Renal cortical epithelial cell (primary cell): ENCODE measurements around the gene NOVA2. TPM values are rescaled to one million over a fixed set of nuclear protein-coding genes. Genes with fewer than 3 reads are reported as not detected.

Experiments
- DNase-seq: peaks from one replicate; pipeline ENCODE4 v3.0.0-alpha.2; 2011; ENCODE audit warnings: low read depth
- total RNA-seq: library from RNA; depleted of rRNA; stranded (reverse); fragments of >200 nt; gene quantifications from 2 replicates; pipeline ENCODE4 v1.2.3, GENCODE V29; 2014

Gene NOVA2
- total RNA-seq, 1 donor from 2014 or later = under 0.01 TPM

GRCh38 chr19:46000491-46001246 is 27.0 kb upstream of the NOVA2 start:
- DNase-seq = no peak

GRCh38 chr19:45999653-46000121 is 26.0 kb upstream of the NOVA2 start:
- DNase-seq = no peak

GRCh38 chr19:45998834-45999233 is 25.2 kb upstream of the NOVA2 start:
- DNase-seq = no peak

- DNase-seq = no peak
These were observed 23.3 kb upstream of the NOVA2 start for GRCh38 chr19:45996933-45997332.

GRCh38 chr19:45995715-45996385 is 22.2 kb upstream of the NOVA2 start:
- DNase-seq = no peak

- DNase-seq = peak; percentile 99
These were observed 21.5 kb upstream of the NOVA2 start, which contains the start of gene CCDC61 for GRCh38 chr19:45994998-45995714. Gene CCDC61 (plus strand): TSS chr19:45995467. CDS start chr19:46003019, 7,552 bp downstream.

GRCh38 chr19:45994456-45994997 is 20.9 kb upstream of the NOVA2 start:
- no peak for DNase-seq

- DNase-seq = no peak
These were observed 16.6 kb upstream of the NOVA2 start for GRCh38 chr19:45990113-45990728.

- no peak for DNase-seq
These were observed 11.7 kb upstream of the NOVA2 start for GRCh38 chr19:45985321-45985720.

- no peak for DNase-seq
These were observed 7.7 kb upstream of the NOVA2 start for GRCh38 chr19:45981350-45981749.

GRCh38 chr19:45978156-45978555 is 4.5 kb upstream of the NOVA2 start:
- no peak for DNase-seq

- no peak for DNase-seq
These were observed 2.5 kb upstream of the NOVA2 start for GRCh38 chr19:45976178-45976577.

GRCh38 chr19:45975306-45976070 is 1.8 kb upstream of the NOVA2 start:
- DNase-seq = no peak

GRCh38 chr19:45972947-45973540 is 621 bp downstream of the NOVA2 start:
- no peak for DNase-seq

GRCh38 chr19:45972081-45972946 is 1.4 kb downstream of the NOVA2 start:
- DNase-seq = no peak

GRCh38 chr19:45971260-45971902 is 2.3 kb downstream of the NOVA2 start:
- no peak for DNase-seq

- DNase-seq = no peak
These were observed 4.0 kb downstream of the NOVA2 start for GRCh38 chr19:45969676-45970075.

GRCh38 chr19:45968626-45969025 is 5.0 kb downstream of the NOVA2 start:
- DNase-seq = no peak

- DNase-seq = no peak
These were observed 6.4 kb downstream of the NOVA2 start for GRCh38 chr19:45967246-45967645.
